ENCODE results near the gene TFF3.
A peak's percentile ranks its signal among the peaks of the same experiment; 100 is the strongest.

TFF3 gene

GRCh38 chr21:42346866-42347600 lies 31.8 kb upstream of the TFF3 start:
- DNase-seq = no peak

GRCh38 chr21:42346441-42346840 lies 31.2 kb upstream of the TFF3 start:
- DNase-seq = no peak

GRCh38 chr21:42344631-42345030 lies 29.4 kb upstream of the TFF3 start:
- DNase-seq = no peak

GRCh38 chr21:42343963-42344510 lies 28.8 kb upstream of the TFF3 start:
- DNase-seq = no peak

- no peak for DNase-seq
Measured at GRCh38 chr21:42343556-42343955, 28.3 kb upstream of the TFF3 start.

- DNase-seq = no peak
Measured at GRCh38 chr21:42343101-42343500, 27.9 kb upstream of the TFF3 start.

- no peak for DNase-seq
Measured at GRCh38 chr21:42341776-42342542, 26.8 kb upstream of the TFF3 start.

- DNase-seq = no peak
Measured at GRCh38 chr21:42340187-42341050, 25.2 kb upstream of the TFF3 start.

GRCh38 chr21:42338729-42339715 lies 23.8 kb upstream of the TFF3 start:
- no peak for DNase-seq

GRCh38 chr21:42337830-42338728 lies 22.9 kb upstream of the TFF3 start:
- DNase-seq = peak; percentile 88

- no peak for DNase-seq
Measured at GRCh38 chr21:42337276-42337675, 22.1 kb upstream of the TFF3 start.

- no peak for DNase-seq
Measured at GRCh38 chr21:42336054-42336453, 20.8 kb upstream of the TFF3 start.

GRCh38 chr21:42332557-42333317 lies 17.5 kb upstream of the TFF3 start:
- no peak for DNase-seq

- DNase-seq = no peak
Measured at GRCh38 chr21:42331660-42332059, 16.5 kb upstream of the TFF3 start.

- no peak for DNase-seq
Measured at GRCh38 chr21:42330380-42331371, 15.5 kb upstream of the TFF3 start.

GRCh38 chr21:42324896-42325295 lies 9.7 kb upstream of the TFF3 start:
- no peak for DNase-seq

GRCh38 chr21:42321845-42322244 lies 6.6 kb upstream of the TFF3 start:
- no peak for DNase-seq

- no peak for DNase-seq
Measured at GRCh38 chr21:42321231-42321630, 6.0 kb upstream of the TFF3 start.

- no peak for DNase-seq
Measured at GRCh38 chr21:42320791-42321190, 5.6 kb upstream of the TFF3 start.

All from stimulated activated CD4-positive, alpha-beta T cell treated with anti-CD3 and anti-CD28 coated beads, Interleukin-4, amount 100 ng/mL, for 24 hours (primary cell).